Ishikawa (cell line): ENCODE results near the gene KCNK16.

Source experiments
- EGR1 ChIP-seq: IDR thresholded peaks from 2 replicates; pipeline ENCODE4 v1.6.1; 2012
- EP300 ChIP-seq: IDR thresholded peaks from 2 replicates; pipeline ENCODE4 v1.6.1; 2012; ENCODE audit warnings: borderline replicate concordance
- NFIC ChIP-seq: IDR thresholded peaks from 2 replicates; pipeline ENCODE4 v1.6.1; 2012
- REST ChIP-seq: IDR thresholded peaks from 2 replicates; pipeline ENCODE4 v1.6.1; 2012; ENCODE audit warnings: low read depth, mild to moderate bottlenecking
- TCF12 ChIP-seq: IDR thresholded peaks from 2 replicates; pipeline ENCODE4 v1.6.1; 2012; ENCODE audit warnings: low read depth
- YY1 ChIP-seq: IDR thresholded peaks from 2 replicates; pipeline ENCODE4 v1.6.1; 2012; ENCODE audit warnings: low read depth

GRCh38 chr6:39350723-39351505, 28.4 kb upstream of the KCNK16 start:
- TF ChIP-seq EP300 (no peak), NFIC (no peak), YY1 (no peak), TCF12 (no peak), REST (no peak), EGR1 (no peak)
